Urinary bladder (tissue), 4 donors: ENCODE measurements around the gene UNC5B. TPM values are rescaled to one million over a fixed set of nuclear protein-coding genes. Genes with fewer than 3 reads are reported as not detected.
"Not testable (repeated sequence)": the region's sequence is repeated elsewhere in the genome, so short reads cannot be mapped to it uniquely, and the experiment has no call there.

Source experiments
- DNase-seq: peaks from one replicate; pipeline ENCODE4 v3.0.0-alpha.2; 2015; ENCODE audit errors: extremely low spot score
- H3K27ac ChIP-seq: one replicate; pipeline ENCODE4 v1.5.1; 2013; ENCODE audit warnings: low read depth, mild to moderate bottlenecking, moderate library complexity
- H3K36me3 ChIP-seq: one replicate; pipeline ENCODE4 v1.6.1; 2013; ENCODE audit warnings: mild to moderate bottlenecking, moderate library complexity; ENCODE audit not compliant: insufficient read depth
- H3K4me1 ChIP-seq: one replicate; pipeline ENCODE4 v1.6.1; 2013; ENCODE audit warnings: mild to moderate bottlenecking, moderate library complexity; ENCODE audit not compliant: insufficient read depth
- H3K4me3 ChIP-seq: one replicate; pipeline ENCODE4 v1.5.1; 2013; ENCODE audit warnings: low read depth, low read length
- WGBS: extraction: QIAGEN DNeasy Blood & Tissue Kit; methylation state at CpG from one replicate; pipeline ENCODE4 v1.1.7; 2013; 5-methylcytosine and 5-hydroxymethylcytosine counted together
- polyA plus RNA-seq: library from polyadenylated mRNA; stranded (reverse); fragments of 200-250 nt; gene quantifications from one replicate; pipeline ENCODE4 v1.2.3, GENCODE V29; 2013
- total RNA-seq: library from RNA; depleted of rRNA; stranded (reverse); fragments of >200 nt; gene quantifications from one replicate; pipeline ENCODE4 v1.2.3, GENCODE V29; 2014
- donor health status: healthy with polysubstance abuse.
- donor health status: healthy.

The UNC5B gene
- total and polyA plus RNA-seq, 2 donors: 10.1 to 12.8 TPM

DNA sequence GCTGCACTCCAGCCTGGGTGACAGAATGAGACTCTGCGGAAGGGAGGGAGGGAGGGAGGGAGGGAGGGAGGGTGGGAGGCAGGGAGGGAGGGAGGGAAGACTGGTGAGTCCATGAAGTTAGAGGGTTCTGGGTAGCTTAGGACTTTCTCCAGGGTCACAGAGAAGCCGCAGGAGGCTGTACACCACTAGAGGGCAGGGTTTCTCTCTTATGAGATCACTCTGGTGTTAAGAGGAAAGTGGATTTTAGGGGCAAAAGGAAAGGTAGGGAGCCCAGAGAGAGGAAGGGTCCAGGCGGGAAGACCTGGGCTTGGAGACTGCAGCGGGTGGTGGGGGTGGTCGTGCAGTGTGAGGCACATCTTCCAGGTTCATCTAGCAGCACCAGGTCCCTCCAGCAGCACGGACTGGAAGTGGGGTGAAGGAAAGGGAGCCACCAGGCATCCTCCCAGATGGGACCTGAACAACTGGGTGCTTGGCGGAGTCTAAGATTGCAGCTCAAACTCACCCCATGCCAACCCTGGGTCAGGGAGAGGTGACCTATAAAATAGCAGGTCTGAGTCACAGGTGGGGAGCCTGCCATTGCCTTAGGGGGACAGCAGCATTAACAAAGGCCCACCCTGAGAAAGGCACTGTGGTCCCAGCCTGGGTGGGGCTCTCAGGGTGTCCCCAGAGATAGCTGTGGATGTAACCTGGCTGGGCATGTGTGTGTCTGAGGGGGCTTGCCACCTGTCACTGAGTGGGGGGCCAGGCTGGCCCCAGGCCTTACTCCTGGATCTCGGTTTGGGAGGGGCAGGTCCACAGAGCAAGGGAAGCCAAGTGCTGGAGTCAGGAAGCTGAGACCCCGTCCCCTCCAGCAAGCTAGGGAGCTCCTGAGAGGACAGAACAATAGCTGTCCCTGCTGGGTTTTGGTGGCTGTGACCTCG is 58.2 kb downstream of the UNC5B start:
- no peaks in the 10 kb centered on the region for H3K36me3 ChIP-seq
- H3K4me3 ChIP-seq: no peak overlapping the region
- no peaks in the 10 kb centered on the region for H3K4me1 ChIP-seq
- no peak overlapping the region for H3K27ac ChIP-seq
- no peak for DNase-seq
- WGBS: 65% methylated on average over 10 of the region's 10 CpGs

DNA sequence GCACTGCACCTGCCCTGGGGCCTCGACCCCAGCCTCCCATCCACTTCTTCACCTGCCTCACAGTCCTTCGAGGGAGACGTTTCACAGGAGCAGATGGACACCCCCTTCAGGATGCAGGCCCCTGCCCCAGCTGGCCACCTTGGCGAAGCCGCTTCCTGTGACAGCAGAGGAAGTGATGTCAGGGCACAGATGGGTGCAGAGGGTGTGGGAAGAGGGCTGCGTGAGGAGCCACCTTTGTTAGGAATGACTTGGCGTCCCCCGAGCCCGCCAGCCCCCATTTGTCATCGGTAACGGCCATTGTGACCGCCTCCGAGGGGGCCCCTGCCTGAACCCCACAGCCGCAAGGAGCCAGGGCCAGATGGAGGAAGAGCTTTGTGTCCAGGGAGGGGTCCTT is 59.3 kb downstream of the UNC5B start:
- DNase-seq: no peak
- H3K4me1 ChIP-seq: no peaks in the 10 kb centered on the region
- H3K4me3 ChIP-seq: no peak overlapping the region
- H3K36me3 ChIP-seq: no peaks in the 10 kb centered on the region
- 79% methylated on average over 14 of the region's 14 CpGs for WGBS
- no peak overlapping the region for H3K27ac ChIP-seq

GRCh38 chr10:71272056-71272771 is 59.8 kb downstream of the UNC5B start:
- Histone ChIP-seq H3K36me3 (no peaks in the 10 kb centered on the region), H3K27ac (no peak overlapping the region), H3K4me3 (no peak overlapping the region), H3K4me1 (no peaks in the 10 kb centered on the region)
- WGBS: 66% methylated on average over 15 of the region's 15 CpGs
- no peak for DNase-seq

GRCh38 chr10:71272974-71273373 is 60.6 kb downstream of the UNC5B start:
- 92% methylated on average over 11 of the region's 11 CpGs for WGBS
- not testable (repeated sequence) for H3K4me3 ChIP-seq, H3K36me3 ChIP-seq, H3K4me1 ChIP-seq, H3K27ac ChIP-seq, DNase-seq

GRCh38 chr10:71273506-71273905 is 61.1 kb downstream of the UNC5B start:
- no peak for DNase-seq
- H3K4me3 ChIP-seq: no peak overlapping the region
- no peaks in the 10 kb centered on the region for H3K4me1 ChIP-seq
- no peaks in the 10 kb centered on the region for H3K36me3 ChIP-seq
- WGBS: 96% methylated on average over 5 of the region's 5 CpGs
- H3K27ac ChIP-seq: no peak overlapping the region

DNA sequence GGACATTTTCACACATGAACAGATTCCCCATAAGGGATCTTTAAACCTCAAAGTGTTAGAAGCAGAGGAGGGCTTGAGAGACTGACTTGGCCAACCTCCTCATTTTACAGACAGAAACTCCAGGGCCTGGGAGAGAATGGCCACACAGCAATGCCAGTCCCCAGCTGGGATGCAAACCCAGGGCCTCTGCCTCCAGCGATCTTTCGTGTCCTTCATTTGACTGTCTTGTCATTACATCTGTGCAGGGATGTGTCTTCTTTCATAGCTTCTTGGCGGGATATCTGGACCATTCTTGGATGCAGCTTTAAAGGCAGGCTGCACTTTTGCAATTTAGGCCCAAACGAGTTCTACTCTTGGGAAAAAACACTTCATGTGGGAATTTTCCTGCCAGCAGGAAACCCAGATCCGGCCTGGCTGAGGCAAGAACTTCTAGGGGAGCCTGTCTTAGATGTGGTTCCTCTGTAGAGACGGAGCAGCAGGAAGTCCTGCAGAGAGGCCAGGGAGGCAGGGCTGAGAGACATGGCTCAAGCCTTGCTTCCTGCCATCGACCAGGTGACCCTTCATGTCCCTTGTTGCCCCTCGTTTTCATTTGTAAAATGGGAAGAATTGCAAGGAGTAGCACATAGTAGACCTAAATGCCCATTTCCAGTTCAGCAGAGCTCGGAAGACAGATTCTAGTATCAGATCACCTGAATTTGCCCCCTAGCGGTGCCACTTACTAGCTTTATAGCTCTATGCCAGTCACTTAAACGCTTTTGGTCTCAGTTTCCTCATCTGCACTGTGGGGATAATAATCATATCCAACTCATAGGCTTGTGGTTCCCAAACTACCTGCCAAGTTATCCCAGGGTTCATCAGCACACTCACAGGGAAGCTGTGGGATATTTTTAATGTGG is 62.8 kb downstream of the UNC5B start:
- Histone ChIP-seq H3K4me1 (no peaks in the 10 kb centered on the region), H3K27ac (no peak overlapping the region), H3K36me3 (no peaks in the 10 kb centered on the region), H3K4me3 (no peak overlapping the region)
- WGBS: 77% methylated on average over 11 of the region's 11 CpGs
- DNase-seq: no peak

GRCh38 chr10:71276873-71277272 is 64.5 kb downstream of the UNC5B start:
- DNase-seq: no peak
- WGBS: 88% methylated on average over 9 of the region's 9 CpGs
- no peaks in the 10 kb centered on the region for H3K4me1 ChIP-seq
- H3K36me3 ChIP-seq: no peaks in the 10 kb centered on the region
- no peak overlapping the region for H3K4me3 ChIP-seq
- H3K27ac ChIP-seq: no peak overlapping the region

- H3K4me1 ChIP-seq: no peaks in the 10 kb centered on the region
- H3K4me3 ChIP-seq: no peak overlapping the region
- no peak overlapping the region for H3K27ac ChIP-seq
- DNase-seq: no peak
- WGBS: 92% methylated on average over 11 of the region's 11 CpGs
- no peaks in the 10 kb centered on the region for H3K36me3 ChIP-seq
These were observed 65.7 kb downstream of the UNC5B start for GRCh38 chr10:71277914-71278665.

- 75% methylated on average over 19 of the region's 19 CpGs for WGBS
- H3K27ac ChIP-seq: no peak overlapping the region
- H3K36me3 ChIP-seq: no peaks in the 10 kb centered on the region
- H3K4me1 ChIP-seq: no peaks in the 10 kb centered on the region
- DNase-seq: no peak
- H3K4me3 ChIP-seq: no peak overlapping the region
These were observed 66.6 kb downstream of the UNC5B start for GRCh38 chr10:71278691-71279588.

DNA sequence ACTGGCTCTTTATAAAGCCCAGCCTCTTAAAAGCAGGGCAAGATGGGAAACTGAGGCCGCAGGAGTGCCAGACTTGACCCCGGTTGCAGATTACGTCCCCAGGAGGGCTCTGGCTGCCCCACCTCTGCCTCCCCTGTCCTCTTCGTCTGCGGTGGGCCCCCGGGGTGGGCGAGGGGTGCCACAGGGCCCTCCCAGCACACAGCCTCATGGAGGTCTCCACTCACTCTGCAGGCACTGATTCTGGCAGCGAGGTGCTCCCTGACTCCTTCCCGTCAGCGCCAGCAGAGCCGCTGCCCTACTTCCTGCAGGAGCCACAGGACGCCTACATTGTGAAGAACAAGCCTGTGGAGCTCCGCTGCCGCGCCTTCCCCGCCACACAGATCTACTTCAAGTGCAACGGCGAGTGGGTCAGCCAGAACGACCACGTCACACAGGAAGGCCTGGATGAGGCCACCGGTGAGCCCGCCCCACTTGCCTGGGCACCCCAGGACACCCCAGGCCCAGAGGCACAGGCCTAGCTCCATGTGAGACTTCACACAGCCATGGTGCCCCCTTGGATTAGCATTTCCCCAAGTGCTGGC is 67.3 kb downstream of the UNC5B start:
- no peak for DNase-seq
- no peak overlapping the region for H3K4me3 ChIP-seq
- no peak overlapping the region for H3K27ac ChIP-seq
- H3K4me1 ChIP-seq: no peaks in the 10 kb centered on the region
- 88% methylated on average over 22 of the region's 22 CpGs for WGBS
- H3K36me3 ChIP-seq: no peaks in the 10 kb centered on the region

GRCh38 chr10:71280216-71280615 is 67.8 kb downstream of the UNC5B start:
- WGBS: 76% methylated on average over 5 of the region's 5 CpGs
- Histone ChIP-seq H3K4me1 (no peaks in the 10 kb centered on the region), H3K4me3 (no peak overlapping the region), H3K27ac (no peak overlapping the region), H3K36me3 (no peaks in the 10 kb centered on the region)
- no peak for DNase-seq

- Histone ChIP-seq H3K27ac (no peak overlapping the region), H3K36me3 (no peaks in the 10 kb centered on the region), H3K4me1 (no peaks in the 10 kb centered on the region), H3K4me3 (no peak overlapping the region)
- no peak for DNase-seq
- WGBS: 43% methylated on average over 3 of the region's 3 CpGs
These were observed 68.5 kb downstream of the UNC5B start for GRCh38 chr10:71280825-71281224.
